Measurements from ENCODE around the gene KDSR.

KDSR gene

DNA sequence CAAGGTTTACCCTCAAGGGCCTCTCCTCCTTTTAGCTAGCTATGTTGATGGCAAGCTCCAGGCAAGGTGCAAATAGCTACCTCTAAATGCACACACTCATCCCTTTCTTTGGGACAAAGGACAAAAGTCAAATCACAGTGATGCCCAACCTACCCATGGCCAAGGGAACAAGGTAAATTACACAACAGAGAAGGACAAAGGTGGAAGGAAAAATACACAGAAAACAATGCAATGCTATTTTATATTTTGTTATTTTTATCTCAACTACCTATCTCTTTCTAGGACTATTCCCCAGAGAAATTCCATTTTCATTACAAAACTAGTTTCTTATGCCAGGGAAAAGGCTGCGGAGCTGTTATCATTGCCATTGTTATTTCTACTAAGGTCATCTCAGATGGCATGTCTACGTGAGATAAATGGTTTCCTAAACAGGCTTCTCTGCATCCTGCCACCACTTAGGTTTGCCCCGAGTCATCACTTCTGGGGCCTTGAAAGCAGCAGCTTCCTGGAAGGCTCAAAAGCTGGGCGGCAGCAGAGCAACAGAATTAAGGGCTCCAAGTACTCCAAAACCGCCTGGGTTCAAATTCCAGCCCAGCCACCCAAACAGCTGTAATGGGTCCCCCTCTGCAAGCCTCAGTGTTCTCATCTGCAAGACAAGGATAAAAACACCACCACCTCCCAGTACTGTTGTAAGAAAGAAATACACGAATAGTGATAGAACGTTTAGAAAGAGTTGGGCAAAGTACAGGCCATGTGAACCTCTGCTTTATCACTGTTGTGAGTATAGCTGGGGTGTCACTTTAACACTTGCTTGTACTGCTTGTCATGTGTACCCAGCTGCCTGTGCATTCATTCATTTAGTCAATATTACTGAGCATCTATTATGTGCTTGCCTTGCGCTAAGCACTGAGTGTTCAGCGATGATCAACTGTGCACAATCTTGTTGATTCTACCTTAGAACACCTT is 68.3 kb downstream of the KDSR start:
- Histone ChIP-seq H3K9ac (ENCODE audit: low read depth, low read length) (no peak overlapping the region), H3K36me3 (ENCODE audit: insufficient read depth, low read length) (no peaks in the 10 kb centered on the region), H3K4me1 (ENCODE audit: insufficient read depth, low read length) (peaks cover 9% of the 10 kb centered on the region), H3K9me3 (ENCODE audit: control insufficient read depth, insufficient read depth, low read length) (no peaks in the 10 kb centered on the region)

DNA sequence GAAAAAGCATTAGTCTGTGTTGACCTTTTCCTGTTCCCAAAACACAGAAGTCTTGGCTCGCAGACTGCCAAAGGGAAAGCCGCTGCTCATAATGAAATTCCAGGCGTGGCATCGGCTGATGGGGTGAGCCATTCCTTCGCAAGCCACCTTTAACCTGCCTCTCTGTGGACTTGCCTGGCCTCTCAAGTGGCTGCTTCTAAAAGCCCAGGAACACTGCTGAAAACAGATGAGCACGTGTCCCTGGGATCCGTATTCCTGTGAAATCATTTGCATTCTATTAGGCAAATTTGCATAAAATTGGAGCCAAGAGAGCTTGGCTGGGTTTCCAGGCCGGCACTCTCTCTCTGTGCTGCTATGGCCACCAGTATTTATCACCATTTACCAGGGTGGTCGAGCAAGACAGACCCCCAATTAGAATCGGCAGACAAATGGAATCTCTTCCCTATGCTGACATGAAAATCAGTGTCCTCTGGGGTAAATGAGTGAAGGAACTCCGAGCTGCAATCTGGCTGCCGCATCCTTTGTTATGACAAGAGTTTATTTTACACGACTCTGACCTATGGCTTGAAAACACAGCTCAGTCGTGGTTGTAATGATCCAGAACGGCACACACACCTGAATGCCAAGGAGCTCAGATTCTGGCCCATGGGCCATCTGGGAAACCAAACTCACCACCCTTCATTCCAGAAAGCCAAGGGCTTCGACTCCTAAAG is 69.2 kb downstream of the KDSR start:
- no peaks in the 10 kb centered on the region for H3K9me3 ChIP-seq (ENCODE audit: control insufficient read depth, insufficient read depth, low read length)
- H3K4me1 ChIP-seq (ENCODE audit: insufficient read depth, low read length): peaks cover 9% of the 10 kb centered on the region
- H3K9ac ChIP-seq (ENCODE audit: low read depth, low read length): no peak overlapping the region
- H3K36me3 ChIP-seq (ENCODE audit: insufficient read depth, low read length): no peaks in the 10 kb centered on the region

DNA sequence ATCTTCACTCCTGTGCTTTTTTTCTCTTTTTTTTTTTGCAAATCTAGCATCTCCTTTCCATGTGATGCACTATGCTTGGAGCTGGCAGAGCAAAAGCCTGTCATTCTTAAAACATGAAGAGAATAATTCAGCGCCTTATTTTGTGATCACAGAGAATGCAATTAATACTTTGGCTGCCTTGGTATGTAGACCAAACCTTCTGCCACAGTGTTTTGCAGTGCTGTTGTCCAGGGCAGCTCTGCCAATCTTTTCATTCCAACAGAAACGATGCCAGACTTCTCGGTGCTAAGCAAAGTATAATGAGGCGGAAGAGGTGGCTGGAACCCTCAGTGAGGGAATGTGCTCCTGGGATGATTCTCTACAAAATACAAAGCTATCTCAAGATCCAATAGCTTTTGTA is 73.1 kb downstream of the KDSR start:
- no peaks in the 10 kb centered on the region for H3K36me3 ChIP-seq (ENCODE audit: insufficient read depth, low read length)
- no peak overlapping the region for H3K9ac ChIP-seq (ENCODE audit: low read depth, low read length)
- H3K4me1 ChIP-seq (ENCODE audit: insufficient read depth, low read length): peaks cover 6% of the 10 kb centered on the region

DNA sequence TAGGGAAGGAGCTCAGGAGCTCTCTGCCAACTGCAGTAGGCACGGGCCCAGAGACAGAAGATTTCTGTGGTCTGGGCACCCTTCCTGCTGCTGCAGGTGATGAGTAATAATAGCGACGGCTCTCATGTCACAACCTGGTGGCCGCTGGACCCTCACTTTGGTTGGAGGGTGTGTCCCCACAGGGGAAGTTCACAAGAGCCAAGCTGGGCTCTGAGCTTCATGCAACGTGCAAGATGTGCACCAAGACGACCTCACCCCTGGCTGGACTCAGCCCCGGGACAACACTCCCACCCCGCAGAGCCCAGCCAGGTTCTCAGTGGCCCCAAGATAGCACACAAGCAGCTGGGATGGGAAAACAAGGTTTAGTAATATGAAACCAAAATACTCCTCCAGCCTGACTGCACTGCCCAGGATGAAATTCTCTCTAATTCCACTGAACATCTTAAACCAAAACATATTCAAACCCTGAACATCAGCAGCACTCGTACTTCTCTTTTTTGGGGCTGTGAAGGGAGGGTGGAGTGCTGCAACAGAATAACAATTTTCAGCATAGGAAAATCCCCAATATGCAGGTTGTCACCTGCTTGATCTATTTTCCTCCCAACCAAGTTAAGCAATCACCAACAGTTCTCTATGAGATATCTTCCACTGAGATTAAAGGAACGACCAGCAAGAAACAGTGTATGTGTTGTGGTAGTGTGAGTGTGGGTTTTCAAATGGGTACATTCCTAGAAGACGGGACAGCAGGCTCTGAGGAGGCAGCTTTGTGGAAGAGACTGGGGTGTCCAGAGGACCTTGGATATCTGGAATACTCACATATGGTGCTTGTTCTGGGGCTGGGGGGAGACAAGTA is 73.9 kb downstream of the KDSR start:
- peaks cover 1% of the 10 kb centered on the region for H3K4me1 ChIP-seq (ENCODE audit: insufficient read depth, low read length)
- H3K36me3 ChIP-seq (ENCODE audit: insufficient read depth, low read length): no peaks in the 10 kb centered on the region
- no peak overlapping the region for H3K9ac ChIP-seq (ENCODE audit: low read depth, low read length)
- H3K9me3 ChIP-seq (ENCODE audit: control insufficient read depth, insufficient read depth, low read length): no peaks in the 10 kb centered on the region

More for the DNA sequence above, 73.1 kb downstream of the KDSR start:
- H3K9me3 ChIP-seq (ENCODE audit: control insufficient read depth, insufficient read depth, low read length): no peaks in the 10 kb centered on the region

DNA sequence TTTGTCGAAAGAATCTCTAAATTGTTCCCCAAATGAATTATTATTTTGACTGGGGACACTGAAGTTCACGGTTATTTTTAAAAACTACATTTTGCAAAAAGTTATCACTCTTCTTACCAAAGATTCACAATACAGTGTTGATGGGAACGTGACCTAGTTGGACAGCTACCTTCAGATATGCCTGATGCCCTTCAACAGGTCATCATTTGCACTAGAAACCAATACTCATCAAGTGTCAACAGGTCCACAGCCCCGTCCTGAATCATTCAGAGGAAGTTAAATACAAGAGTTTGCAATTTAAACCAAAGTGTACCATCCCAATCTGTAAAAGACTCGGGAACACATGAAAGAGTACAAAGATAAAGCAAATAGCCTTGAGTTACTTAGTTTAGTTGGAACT is 75.7 kb downstream of the KDSR start:
- H3K36me3 ChIP-seq (ENCODE audit: insufficient read depth, low read length): no peaks in the 10 kb centered on the region
- H3K9ac ChIP-seq (ENCODE audit: low read depth, low read length): no peak overlapping the region
- no peaks in the 10 kb centered on the region for H3K9me3 ChIP-seq (ENCODE audit: control insufficient read depth, insufficient read depth, low read length)
- H3K4me1 ChIP-seq (ENCODE audit: insufficient read depth, low read length): no peaks in the 10 kb centered on the region

DNA sequence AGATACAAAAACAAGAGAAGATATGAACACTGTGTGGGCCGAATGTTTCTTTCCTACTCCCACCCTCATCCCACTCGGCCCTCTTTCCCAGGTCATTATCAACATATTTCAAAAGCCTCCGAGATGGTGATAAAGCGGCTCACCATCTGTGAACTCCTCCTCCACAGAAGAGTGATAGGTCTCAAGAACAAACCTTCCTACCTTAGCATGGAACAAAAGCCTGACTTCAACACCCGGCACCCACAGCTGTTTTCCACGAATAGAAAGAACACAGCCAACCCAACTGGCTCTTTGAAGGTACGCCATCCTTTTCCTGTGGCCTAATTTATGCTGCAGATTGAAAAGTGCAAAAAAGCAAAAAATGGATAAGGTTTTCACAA is 76.2 kb downstream of the KDSR start:
- Histone ChIP-seq H3K9ac (ENCODE audit: low read depth, low read length) (no peak overlapping the region), H3K9me3 (ENCODE audit: control insufficient read depth, insufficient read depth, low read length) (no peaks in the 10 kb centered on the region), H3K4me1 (ENCODE audit: insufficient read depth, low read length) (no peaks in the 10 kb centered on the region), H3K36me3 (ENCODE audit: insufficient read depth, low read length) (no peaks in the 10 kb centered on the region)

DNA sequence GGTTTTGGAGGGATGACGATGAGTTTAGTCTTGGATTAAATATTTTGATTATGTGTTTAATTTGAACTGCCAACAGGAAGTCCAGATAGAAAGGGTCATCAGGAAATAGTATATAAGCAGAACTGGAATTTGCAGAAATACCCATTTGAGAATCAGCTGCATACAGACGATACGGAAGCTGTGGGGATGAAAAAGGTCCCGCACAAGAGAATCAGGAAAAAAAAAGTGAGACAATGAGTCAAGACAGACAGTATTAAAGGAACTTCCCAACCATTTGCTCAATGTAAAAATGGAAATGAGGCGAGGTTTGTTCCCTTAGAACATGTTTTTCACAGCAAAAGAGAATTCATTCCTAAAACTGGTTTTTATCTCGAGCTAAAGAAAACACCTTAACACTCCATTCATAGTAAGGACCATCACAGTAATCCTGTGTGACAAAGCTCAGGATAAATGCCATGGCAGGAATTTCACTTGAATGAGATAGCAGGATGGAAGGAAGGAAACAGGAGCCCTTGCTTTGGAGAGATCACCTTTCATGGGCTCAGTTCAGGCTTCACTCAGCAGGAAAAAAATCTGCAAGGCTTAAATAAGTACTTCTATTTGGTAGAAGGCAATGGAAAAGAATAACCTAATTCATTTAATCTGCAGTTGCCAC is 76.7 kb downstream of the KDSR start:
- no peak overlapping the region for H3K9ac ChIP-seq (ENCODE audit: low read depth, low read length)
- no peaks in the 10 kb centered on the region for H3K4me1 ChIP-seq (ENCODE audit: insufficient read depth, low read length)
- no peaks in the 10 kb centered on the region for H3K9me3 ChIP-seq (ENCODE audit: control insufficient read depth, insufficient read depth, low read length)
- no peaks in the 10 kb centered on the region for H3K36me3 ChIP-seq (ENCODE audit: insufficient read depth, low read length)

DNA sequence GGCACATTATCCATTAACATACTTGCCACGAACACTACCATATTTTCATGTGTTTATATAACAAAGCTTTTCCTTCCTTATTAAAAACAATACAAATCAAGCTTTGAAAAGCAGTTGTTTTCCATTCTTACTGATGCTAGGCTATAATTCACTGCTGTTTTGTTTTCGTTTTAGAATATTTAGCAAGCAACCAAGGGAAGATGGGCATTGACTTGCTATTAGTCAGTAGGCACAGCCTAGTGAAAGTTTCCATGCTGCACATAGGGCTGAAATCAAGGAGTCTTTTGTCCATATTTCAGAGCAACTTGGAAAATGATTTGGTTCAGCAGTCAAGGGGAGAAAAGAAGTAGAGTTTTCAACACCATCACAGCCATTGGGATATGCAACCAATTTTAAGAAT is 78.7 kb downstream of the KDSR start:
- H3K36me3 ChIP-seq (ENCODE audit: insufficient read depth, low read length): no peaks in the 10 kb centered on the region

DNA sequence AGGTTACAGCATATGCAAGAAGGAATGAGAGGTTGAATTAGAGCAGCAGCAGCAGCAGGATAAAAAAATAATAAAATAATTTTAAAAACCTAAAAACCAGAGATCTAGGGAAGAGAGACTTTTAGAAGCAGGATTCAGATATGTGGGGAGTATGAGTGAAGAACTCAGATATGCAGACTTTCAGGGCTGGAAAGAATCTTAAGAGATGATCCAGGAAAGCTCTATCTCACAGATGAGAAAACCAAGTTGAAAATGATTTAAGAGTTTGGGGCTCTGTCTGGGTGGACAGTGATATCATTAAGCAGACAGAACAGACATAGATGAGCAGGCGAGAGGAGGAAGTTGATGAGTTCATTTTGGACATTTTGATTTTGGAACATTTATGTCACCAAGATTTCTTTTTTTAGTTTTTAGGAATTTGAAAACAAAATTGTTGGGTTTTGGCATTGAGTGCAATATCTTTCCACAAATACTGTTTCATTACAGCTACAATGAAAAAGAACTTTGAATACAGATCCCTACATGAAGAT is 79.2 kb downstream of the KDSR start:
- no peaks in the 10 kb centered on the region for H3K9me3 ChIP-seq (ENCODE audit: control insufficient read depth, insufficient read depth, low read length)
- H3K36me3 ChIP-seq (ENCODE audit: insufficient read depth, low read length): no peaks in the 10 kb centered on the region
- no peak overlapping the region for H3K9ac ChIP-seq (ENCODE audit: low read depth, low read length)
- no peaks in the 10 kb centered on the region for H3K4me1 ChIP-seq (ENCODE audit: insufficient read depth, low read length)

More for the DNA sequence above, 78.7 kb downstream of the KDSR start:
- Histone ChIP-seq H3K9me3 (ENCODE audit: control insufficient read depth, insufficient read depth, low read length) (no peaks in the 10 kb centered on the region), H3K9ac (ENCODE audit: low read depth, low read length) (no peak overlapping the region), H3K4me1 (ENCODE audit: insufficient read depth, low read length) (no peaks in the 10 kb centered on the region)

DNA sequence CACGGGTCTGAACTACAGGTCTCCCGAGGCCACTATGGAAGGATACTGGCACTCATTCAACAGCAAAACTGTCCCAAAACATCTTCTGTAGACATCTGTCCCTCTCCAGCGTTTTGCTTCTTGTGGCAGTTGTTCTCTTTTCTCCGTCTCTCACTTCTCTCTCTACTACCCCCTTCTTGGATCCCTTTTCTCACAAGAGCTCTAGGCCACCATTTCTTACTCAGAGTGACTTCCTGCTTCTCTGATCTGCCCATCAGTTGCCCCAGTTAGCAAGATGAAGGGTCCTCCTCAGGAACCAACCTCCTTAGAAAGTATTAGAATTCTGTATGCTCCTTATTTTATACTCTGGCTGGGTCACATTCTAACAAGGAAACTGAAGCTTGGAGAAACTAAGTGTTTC is 80.1 kb downstream of the KDSR start:
- no peak overlapping the region for H3K9ac ChIP-seq (ENCODE audit: low read depth, low read length)
- no peaks in the 10 kb centered on the region for H3K9me3 ChIP-seq (ENCODE audit: control insufficient read depth, insufficient read depth, low read length)
- H3K4me1 ChIP-seq (ENCODE audit: insufficient read depth, low read length): no peaks in the 10 kb centered on the region
- H3K36me3 ChIP-seq (ENCODE audit: insufficient read depth, low read length): no peaks in the 10 kb centered on the region

DNA sequence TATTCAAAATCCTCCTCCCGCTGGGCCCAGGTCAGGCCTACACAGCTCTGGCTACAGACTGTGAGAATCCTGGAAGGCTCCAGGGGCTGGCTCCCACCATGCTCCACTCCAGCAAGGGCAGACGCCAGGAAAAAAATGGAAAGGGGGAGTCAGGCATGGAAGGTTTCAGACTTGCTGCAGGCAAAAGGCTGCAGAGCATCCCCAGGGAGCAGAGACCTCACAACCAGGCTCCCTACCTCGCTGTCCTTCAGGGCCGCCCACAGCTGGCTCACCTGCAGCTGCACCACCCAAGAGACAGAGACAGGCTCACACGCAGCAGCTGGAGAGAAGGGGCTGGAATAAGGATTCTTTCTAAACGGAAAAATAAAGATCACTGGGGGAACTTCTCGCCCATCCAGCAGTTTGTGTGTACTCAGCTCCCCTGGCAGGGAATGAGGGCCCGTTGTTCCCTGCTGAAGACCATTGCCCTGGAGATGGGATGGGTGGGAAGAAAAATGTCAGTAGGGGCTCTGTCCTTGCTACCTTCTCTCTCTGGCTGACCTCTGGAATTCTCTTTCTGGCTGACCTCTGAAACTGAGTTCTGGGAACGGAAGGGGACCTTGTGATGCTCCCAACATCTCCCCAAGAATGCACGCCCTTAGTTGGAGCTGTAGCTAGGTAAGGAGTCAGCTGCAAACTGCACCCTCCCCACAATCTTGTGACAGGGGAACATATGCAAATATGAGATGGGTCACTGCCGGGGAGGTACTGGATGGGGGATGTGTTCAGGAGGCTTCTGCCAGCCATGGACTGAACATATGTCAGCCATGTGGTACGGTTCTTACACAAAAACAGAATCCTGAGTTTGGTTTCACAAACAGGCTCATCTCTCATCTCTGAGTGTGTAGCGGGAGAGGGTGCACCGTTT is 81.9 kb downstream of the KDSR start:
- H3K9me3 ChIP-seq (ENCODE audit: control insufficient read depth, insufficient read depth, low read length): no peaks in the 10 kb centered on the region
- H3K36me3 ChIP-seq (ENCODE audit: insufficient read depth, low read length): no peaks in the 10 kb centered on the region
- H3K9ac ChIP-seq (ENCODE audit: low read depth, low read length): no peak overlapping the region
- no peaks in the 10 kb centered on the region for H3K4me1 ChIP-seq (ENCODE audit: insufficient read depth, low read length)

DNA sequence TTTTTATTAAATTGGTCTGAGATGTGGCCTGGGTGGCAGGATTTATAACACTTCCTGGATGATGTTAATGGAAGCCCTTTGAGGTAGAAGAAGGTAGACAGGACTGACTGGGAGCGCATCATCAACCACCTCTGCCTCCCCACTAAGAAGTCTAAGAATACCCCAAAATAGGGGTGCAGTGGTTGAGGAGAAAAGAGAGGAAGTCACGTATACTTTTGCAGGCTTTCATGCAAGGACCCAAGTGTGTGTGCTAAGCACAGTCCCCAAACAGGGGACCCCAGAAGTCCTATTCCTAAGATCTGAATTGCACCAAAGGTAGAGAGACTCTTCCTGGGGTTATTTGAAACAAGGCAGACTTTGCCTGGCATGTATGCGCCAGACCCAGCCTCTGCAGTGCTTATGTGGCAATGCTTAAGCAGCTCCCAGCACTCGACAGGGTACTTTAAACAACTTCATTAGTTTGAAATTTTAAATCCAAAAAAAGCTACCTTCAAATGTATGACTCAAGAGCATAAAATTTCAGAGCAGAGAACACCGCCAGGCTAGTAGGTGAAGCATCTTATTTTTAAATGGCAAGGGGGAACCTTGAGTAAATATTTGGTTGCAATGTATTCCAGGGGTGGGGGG is 82.7 kb downstream of the KDSR start:
- no peak overlapping the region for H3K9ac ChIP-seq (ENCODE audit: low read depth, low read length)
- H3K9me3 ChIP-seq (ENCODE audit: control insufficient read depth, insufficient read depth, low read length): no peaks in the 10 kb centered on the region
- H3K36me3 ChIP-seq (ENCODE audit: insufficient read depth, low read length): no peaks in the 10 kb centered on the region
- no peaks in the 10 kb centered on the region for H3K4me1 ChIP-seq (ENCODE audit: insufficient read depth, low read length)

Data from ES-I3 (cell line).